Measurements from ENCODE around the gene GPD2.
"Not testable (repeated sequence)": the region's sequence is repeated elsewhere in the genome, so short reads cannot be mapped to it uniquely, and the experiment has no call there.

Gene GPD2

DNA sequence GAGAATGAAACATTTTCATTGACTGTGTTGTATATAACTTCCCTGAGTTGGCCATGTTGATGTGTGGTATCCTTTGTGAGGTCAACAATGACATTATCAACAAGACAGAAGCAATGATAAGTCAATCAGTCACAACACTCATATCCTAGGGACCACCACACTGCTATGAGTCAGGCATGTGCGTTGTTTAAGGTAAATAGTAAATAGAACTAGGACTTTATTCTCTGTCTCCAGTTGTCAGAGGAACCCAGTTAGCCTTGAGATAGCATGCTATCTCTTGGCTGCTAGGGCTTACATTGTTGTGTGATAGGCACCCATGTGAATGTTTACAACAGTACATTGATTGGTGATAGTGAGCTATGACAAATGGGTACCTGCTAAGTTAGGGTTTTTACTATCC lies 37.3 kb downstream of the GPD2 start:
- FAIRE-seq = peak; percentile 68
- no peak for DNase-seq (ENCODE audit: insufficient read length, low spot score)

DNA sequence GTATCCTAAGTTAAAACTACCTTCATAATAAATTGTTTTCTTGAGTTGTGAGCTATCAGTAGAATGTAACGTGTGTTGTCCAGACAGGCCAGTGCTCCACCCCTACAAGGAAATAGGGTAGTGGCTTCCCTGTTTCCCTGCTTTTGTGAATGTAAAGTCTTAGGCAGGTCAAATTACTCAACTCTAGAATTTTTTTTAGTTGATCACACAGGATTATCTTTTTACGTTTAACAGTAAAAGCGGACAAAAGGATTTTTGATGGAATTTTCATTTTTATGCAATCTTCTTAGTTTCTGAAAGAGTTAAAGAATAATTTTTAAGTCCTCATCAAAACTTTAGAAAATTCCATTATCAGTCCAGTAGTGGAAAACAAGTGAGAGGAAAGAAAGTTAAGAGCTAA lies 38.2 kb downstream of the GPD2 start:
- no peak for FAIRE-seq
- no peak for DNase-seq (ENCODE audit: insufficient read length, low spot score)

DNA sequence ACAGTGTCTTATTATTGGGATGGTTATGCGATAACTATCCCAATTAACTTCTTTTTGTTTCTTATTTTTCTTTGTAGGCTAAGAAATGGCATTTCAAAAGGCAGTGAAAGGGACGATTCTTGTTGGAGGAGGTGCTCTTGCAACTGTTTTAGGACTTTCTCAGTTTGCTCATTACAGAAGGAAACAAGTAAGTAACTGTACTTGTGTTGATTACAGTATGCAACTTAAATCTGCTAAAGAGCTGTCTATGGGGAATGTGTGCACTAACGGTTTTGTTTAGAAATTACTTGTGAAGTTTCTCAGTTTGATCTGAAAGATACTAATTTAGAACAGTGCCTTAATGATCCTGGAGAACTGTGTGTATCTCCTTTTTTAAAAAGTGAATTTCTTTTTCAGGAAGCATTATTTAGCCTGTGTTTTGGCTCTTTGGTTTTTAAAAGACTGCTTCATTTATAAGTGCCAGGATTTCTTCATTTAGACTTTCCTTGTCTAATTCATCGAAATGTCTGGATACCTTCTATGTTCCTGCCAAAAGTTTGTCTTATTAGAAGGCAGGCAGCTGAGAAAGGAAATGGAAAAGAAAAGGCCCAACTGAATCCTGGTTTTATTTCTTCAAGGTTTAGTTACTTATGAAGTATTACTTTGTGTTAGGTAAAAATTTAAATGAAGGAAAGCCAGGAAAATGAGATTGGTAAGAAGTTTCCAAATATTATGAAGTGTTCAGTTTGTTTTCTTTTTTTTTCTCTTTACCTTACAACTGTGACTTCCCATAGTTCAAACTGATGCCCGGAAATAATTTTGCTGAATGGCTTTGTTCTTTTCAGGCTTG lies 40.1 kb downstream of the GPD2 start:
- no peak for FAIRE-seq
- no peak for DNase-seq (ENCODE audit: insufficient read length, low spot score)

DNA sequence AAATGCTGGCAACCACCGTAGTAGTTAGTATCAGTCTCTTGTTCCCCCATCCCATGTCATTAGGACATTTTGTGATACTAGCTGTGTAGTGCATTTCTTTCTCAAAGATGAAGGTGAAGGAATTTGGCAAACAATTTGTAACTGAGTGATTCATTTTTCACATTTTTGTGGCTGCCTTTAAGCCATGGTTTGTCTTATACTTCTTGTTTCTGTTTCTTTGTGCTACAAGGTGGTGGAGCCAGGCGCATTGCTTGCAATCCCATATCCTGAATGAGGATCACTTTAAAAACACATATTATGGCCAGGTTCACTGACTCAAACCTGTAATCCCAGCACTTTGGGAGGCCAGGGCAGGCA lies 40.6 kb downstream of the GPD2 start:
- FAIRE-seq (peak; percentile 40), DNase-seq (ENCODE audit: insufficient read length, low spot score) (peak; percentile 12)

GRCh38 chr2:156480376-156480775 lies 44.2 kb downstream of the GPD2 start:
- DNase-seq (ENCODE audit: insufficient read length, low spot score) (no peak), FAIRE-seq (no peak)

GRCh38 chr2:156481312-156481711 lies 45.1 kb downstream of the GPD2 start:
- DNase-seq (ENCODE audit: insufficient read length, low spot score) (no peak), FAIRE-seq (no peak)

GRCh38 chr2:156483741-156484173 lies 47.6 kb downstream of the GPD2 start:
- no peak for FAIRE-seq
- no peak for DNase-seq (ENCODE audit: insufficient read length, low spot score)

DNA sequence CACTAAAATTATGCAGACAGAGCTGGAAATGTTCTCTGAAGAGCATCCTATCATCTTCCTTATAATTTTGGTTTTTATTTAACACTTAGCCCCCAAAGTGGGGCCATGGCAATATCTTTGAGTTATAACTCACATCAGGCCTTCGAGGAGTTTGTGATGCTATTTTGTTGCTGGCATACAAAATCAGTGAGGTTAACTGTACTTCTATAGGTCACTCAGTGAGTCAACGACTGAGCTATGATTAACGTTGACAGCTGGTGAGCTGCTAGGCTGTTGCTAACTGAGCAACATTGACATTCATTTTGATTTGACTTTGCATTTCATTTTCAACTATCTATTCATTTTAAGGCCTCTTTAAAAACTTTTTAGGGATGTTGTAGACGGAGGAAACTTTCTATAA lies 50.0 kb downstream of the GPD2 start:
- FAIRE-seq = no peak
- DNase-seq (ENCODE audit: insufficient read length, low spot score) = peak; percentile 31

DNA sequence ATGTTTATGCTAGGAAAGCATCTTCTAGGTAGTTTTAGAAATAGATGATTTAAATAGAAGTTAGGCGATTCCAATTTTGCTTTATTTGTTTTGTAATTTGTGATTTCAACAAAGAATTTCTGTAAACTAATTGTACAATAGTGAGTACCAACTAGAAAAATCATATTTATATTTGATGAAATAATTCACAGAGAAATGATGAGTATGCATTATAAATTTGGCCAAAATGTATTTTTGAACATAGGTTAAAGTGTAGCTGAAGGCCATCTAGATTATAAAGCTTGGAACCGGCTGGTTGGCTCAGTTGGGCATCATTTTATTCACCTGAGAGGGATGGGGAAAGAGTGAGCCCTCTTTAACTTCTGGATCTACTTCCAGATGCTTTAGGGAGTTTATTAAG lies 50.4 kb downstream of the GPD2 start:
- FAIRE-seq = no peak

GRCh38 chr2:156489195-156489594 lies 53.0 kb downstream of the GPD2 start:
- no peak for DNase-seq (ENCODE audit: insufficient read length, low spot score)
- FAIRE-seq = no peak

More for the DNA sequence above, 50.4 kb downstream of the GPD2 start:
- DNase-seq (ENCODE audit: insufficient read length, low spot score) = no peak

- DNase-seq (ENCODE audit: insufficient read length, low spot score) (no peak), FAIRE-seq (no peak)
Observed at GRCh38 chr2:156489750-156490465, 53.7 kb downstream of the GPD2 start.

- FAIRE-seq (no peak), DNase-seq (ENCODE audit: insufficient read length, low spot score) (no peak)
Observed at GRCh38 chr2:156490466-156490840, 54.3 kb downstream of the GPD2 start.

- DNase-seq (ENCODE audit: insufficient read length, low spot score) = no peak
- no peak for FAIRE-seq
Observed at GRCh38 chr2:156491176-156491575, 55.0 kb downstream of the GPD2 start.

GRCh38 chr2:156492979-156493378 lies 56.8 kb downstream of the GPD2 start:
- FAIRE-seq (no peak), DNase-seq (ENCODE audit: insufficient read length, low spot score) (no peak)

DNA sequence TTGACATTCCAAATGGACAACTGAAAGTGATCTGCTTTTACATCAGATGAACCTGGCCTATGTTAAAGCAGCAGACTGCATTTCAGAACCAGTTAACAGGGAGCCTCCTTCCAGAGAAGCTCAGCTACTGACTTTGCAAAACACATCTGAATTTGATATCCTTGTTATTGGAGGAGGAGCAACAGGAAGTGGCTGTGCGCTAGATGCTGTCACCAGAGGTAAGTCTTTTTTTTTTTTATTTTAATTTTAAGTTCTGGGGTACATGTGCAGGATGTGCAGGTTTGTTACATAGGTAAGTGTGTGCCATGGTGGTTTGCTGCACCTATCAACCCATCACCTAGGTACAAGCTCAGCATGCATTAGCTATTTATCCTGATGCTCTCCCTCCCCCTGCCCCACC lies 59.8 kb downstream of the GPD2 start:
- not testable (repeated sequence) for DNase-seq (ENCODE audit: insufficient read length, low spot score); FAIRE-seq

DNA sequence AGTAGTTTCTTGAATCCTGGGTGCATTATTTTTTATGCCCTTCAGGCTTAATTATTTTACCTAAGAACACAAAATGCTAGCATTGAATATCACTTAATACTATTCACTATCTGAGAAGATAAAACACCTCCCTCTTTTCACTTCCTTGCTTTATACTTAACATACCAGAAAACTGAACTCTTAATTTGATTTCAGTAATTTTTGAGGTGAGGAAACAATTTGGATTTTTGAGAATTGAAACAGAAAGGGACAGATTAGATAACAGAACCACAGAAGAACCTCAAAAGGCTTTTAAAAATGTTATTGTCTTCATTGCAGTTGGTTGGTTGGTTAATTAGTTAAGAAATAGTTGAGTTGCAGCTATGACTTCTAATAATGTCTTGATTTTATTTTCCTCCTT lies 69.5 kb downstream of the GPD2 start:
- DNase-seq (ENCODE audit: insufficient read length, low spot score) (no peak), FAIRE-seq (no peak)

DNA sequence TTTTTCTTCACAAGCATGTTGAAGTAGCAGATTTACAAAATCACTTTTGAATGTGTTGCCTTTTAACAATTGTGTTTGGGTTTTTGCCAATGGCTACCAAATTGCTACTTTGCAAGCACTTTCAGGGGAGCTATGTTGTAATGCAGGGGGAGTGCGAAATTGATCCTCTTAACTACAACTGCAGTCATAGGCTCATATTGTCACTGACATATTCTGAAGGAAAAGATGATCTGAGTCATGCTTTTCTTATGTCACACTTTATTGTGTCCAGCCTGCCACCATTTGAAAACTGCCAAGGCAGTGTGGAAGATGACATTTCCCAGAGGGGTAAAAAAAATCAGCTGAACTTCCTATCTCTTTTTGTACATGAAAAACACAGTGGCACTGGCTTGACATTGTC lies 74.9 kb downstream of the GPD2 start:
- DNase-seq (ENCODE audit: insufficient read length, low spot score) (no peak), FAIRE-seq (no peak)

DNA sequence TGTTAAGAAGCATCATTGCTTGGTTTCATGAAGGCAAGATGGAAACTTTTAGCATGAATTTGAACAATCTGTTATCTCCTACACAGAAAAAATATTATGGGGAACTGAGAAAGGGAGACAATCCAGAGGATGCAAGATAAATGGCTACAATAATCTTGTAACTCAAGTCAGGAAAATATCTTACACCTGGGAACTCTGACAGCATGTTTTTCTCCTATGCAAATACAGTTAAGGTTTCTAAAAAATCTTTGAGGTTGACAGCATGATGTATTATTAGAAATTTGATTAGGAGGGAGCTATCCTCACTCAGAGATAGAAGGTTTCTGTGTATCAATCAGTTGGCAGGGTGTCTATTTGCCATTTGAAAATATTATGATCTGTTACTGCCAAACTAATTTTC lies 75.6 kb downstream of the GPD2 start:
- no peak for DNase-seq (ENCODE audit: insufficient read length, low spot score)
- no peak for FAIRE-seq

DNA sequence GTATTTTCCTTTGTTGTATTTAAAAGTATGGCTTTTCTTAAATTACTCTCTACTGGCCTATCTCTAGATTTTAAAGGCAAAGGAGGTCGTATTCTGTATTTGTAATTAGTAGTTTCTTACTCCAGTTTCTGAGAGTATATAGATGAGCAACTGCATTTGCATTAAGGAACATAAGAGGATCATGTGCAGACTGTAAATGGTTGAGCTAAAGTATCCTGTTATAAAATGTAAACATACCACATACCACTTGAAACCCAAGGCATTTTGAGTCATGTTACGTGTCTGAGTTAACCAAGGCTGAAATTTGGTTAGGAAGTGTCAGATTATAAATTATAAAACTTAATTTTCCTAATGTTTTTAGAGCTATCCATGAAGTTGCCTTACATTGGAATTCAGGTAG lies 76.3 kb downstream of the GPD2 start:
- DNase-seq (ENCODE audit: insufficient read length, low spot score) (no peak), FAIRE-seq (no peak)

DNA sequence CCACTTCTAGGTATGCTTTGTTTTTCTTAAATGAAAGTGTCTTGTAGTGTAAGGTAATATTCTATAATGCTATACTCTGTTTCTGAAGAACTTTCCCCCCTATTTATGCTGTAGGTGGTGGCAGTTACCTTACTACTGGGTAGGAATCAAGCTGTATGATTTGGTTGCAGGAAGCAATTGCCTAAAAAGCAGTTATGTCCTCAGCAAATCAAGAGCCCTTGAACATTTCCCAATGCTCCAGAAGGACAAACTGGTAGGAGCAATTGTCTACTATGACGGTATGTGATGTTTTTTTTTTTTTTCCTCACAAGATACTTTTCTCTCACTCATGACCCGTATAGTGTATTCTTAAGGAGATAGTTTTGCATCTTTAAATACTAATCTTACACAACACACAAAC lies 77.0 kb downstream of the GPD2 start:
- DNase-seq (ENCODE audit: insufficient read length, low spot score) = no peak
- no peak for FAIRE-seq

- FAIRE-seq (no peak), DNase-seq (ENCODE audit: insufficient read length, low spot score) (no peak)
Observed at GRCh38 chr2:156517419-156517818, 81.2 kb downstream of the GPD2 start.

GRCh38 chr2:156518138-156518537 lies 82.0 kb downstream of the GPD2 start:
- FAIRE-seq (no peak), DNase-seq (ENCODE audit: insufficient read length, low spot score) (no peak)
